ENCODE measurements around the gene MACC1. TPM values are rescaled to one million over a fixed set of nuclear protein-coding genes. Genes with fewer than 3 reads are reported as not detected.

Gene MACC1
- total and polyA plus RNA-seq, 10 of the 15 experiments (the other 5 are each of a cell fraction or from before 2014, with no cell fraction given), result 6.0 to 61.1 (median 12.7) TPM

DNA sequence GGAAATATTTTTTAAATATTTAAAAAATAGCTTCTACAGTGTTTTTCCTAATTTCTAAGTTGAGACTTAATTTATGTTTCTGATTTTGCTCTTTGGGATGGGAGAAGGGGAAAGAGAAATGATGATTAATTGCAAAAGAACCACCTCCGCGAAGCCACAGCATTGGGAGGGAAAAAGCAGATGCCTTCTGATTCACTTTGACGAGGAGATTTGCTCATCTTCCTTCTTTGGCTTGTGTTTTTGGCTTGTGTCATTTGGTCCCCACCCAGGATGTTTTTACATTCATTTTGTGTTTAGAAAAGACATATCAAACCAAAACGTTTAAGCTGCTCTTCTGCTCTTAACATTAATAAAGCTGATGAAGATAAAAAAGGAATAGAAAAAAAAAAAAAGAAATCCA lies 121.7 kb downstream of the MACC1 start:
- DNase-seq (ENCODE audit: low read depth, low spot score) (no peak), FAIRE-seq (no peak), ATAC-seq (no peak)
- intact Hi-C loops (cut with micrococcal nuclease; ENCODE audit: unreplicated experiment), result no loop called here
- RAD21 ChIA-PET (ENCODE audit: unreplicated experiment), result no interaction called here
- peaks cover 3% of the 10 kb centered on the region; the same call in 1 of the 3 replicates for H3K9me3 ChIP-seq (replicated peaks; ENCODE audit: control insufficient read depth, insufficient read depth, low read length)
- no peak overlapping the region for H3K27ac ChIP-seq (ENCODE audit: control insufficient read depth, insufficient read depth)
- H3K4me2 ChIP-seq (ENCODE audit: control insufficient read depth, insufficient read depth), result no peak overlapping the region
- no peaks in the 10 kb centered on the region; a peak in 1 of 4 replicates for H3K36me3 ChIP-seq (ENCODE audit: control insufficient read depth in 2 of 2, insufficient read depth in 2 of 2, low read length in 1 of 2)
- TF ChIP-seq JUND (IDR thresholded peaks at IDR 0.05; ENCODE audit: low read depth, low read length) (no peak), IKZF2 (IDR thresholded peaks at IDR 0.05) (no peak), IRF4 (IDR thresholded peaks at IDR 0.05; ENCODE audit: low read depth, low read length) (no peak), SREBF1 (IDR thresholded peaks at IDR 0.05; ENCODE audit: low read length) (no peak), SRF (IDR thresholded peaks at IDR 0.05; ENCODE audit: low read depth in 2 of 2, low read length in 2 of 2) (no peak), EGR1 (IDR thresholded peaks at IDR 0.05; ENCODE audit: borderline replicate concordance in 1 of 2, low read depth in 2 of 2, low read length in 2 of 2) (no peak), JUNB (IDR thresholded peaks at IDR 0.05) (no peak), FOS (IDR thresholded peaks at IDR 0.05; ENCODE audit: borderline replicate concordance, extremely low read depth, insufficient read length) (no peak)
- TF ChIP-seq, protein P1, sequence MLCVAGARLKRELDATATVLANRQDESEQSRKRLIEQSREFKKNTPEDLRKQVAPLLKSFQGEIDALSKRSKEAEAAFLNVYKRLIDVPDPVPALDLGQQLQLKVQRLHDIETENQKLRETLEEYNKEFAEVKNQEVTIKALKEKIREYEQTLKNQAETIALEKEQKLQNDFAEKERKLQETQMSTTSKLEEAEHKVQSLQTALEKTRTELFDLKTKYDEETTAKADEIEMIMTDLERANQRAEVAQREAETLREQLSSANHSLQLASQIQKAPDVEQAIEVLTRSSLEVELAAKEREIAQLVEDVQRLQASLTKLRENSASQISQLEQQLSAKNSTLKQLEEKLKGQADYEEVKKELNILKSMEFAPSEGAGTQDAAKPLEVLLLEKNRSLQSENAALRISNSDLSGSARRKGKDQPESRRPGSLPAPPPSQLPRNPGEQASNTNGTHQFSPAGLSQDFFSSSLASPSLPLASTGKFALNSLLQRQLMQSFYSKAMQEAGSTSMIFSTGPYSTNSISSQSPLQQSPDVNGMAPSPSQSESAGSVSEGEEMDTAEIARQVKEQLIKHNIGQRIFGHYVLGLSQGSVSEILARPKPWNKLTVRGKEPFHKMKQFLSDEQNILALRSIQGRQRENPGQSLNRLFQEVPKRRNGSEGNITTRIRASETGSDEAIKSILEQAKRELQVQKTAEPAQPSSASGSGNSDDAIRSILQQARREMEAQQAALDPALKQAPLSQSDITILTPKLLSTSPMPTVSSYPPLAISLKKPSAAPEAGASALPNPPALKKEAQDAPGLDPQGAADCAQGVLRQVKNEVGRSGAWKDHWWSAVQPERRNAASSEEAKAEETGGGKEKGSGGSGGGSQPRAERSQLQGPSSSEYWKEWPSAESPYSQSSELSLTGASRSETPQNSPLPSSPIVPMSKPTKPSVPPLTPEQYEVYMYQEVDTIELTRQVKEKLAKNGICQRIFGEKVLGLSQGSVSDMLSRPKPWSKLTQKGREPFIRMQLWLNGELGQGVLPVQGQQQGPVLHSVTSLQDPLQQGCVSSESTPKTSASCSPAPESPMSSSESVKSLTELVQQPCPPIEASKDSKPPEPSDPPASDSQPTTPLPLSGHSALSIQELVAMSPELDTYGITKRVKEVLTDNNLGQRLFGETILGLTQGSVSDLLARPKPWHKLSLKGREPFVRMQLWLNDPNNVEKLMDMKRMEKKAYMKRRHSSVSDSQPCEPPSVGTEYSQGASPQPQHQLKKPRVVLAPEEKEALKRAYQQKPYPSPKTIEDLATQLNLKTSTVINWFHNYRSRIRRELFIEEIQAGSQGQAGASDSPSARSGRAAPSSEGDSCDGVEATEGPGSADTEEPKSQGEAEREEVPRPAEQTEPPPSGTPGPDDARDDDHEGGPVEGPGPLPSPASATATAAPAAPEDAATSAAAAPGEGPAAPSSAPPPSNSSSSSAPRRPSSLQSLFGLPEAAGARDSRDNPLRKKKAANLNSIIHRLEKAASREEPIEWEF (IDR thresholded peaks at IDR 0.05; ENCODE audit: insufficient replicate concordance, low read depth, low read length), result no peak
- no peak overlapping the region for H3K9ac ChIP-seq (ENCODE audit: control insufficient read depth, insufficient read depth, low read length)
- CTCF ChIA-PET, result no interaction called here
- H3K27me3 ChIP-seq (replicated peaks in 1 of 2; ENCODE audit: control insufficient read depth in 2 of 2, insufficient read depth in 2 of 2, low read length in 1 of 2), result no peaks in the 10 kb centered on the region
- H3K4me3 ChIP-seq, result no peak overlapping the region
- in situ Hi-C loops (cut with MboI), result no loop called here
- no peaks in the 10 kb centered on the region for H4K20me1 ChIP-seq (ENCODE audit: control insufficient read depth, insufficient read depth)
- H3K4me1 ChIP-seq (ENCODE audit: control insufficient read depth, insufficient read depth, low read length), result no peaks in the 10 kb centered on the region
- H2AFZ ChIP-seq (ENCODE audit: control insufficient read depth, low read depth, low read length), result no peak overlapping the region
- POLR2A ChIA-PET, result no interaction called here
- H3K79me2 ChIP-seq (ENCODE audit: control insufficient read depth, insufficient read depth, low read length), result no peaks in the 10 kb centered on the region
- WGBS (ENCODE audit: insufficient coverage, insufficient replicate concordance, low lambda C conversion rate, missing lambda C conversion rate), result 75% methylated on average over 4 of the region's 4 CpGs
- SMC1A ChIA-PET (ENCODE audit: uncharacterized antibody, unreplicated experiment), result interaction anchor here (0.8 kb wide), 1 partner anchor 15 kb away, joined by 3 read pairs; no protein-coding TSS in a partner anchor
- BruUV-seq (replicated peaks), result no TSS peak

Data from GM12878 (cell line).